ENCODE results near the gene GRID1. TPM values are rescaled to one million over a fixed set of nuclear protein-coding genes. Genes with fewer than 3 reads are reported as not detected.
A peak's percentile ranks its signal among the peaks of the same experiment; 100 is the strongest.

GRID1 gene
- total and polyA plus RNA-seq, 7 experiments from 2014 or later = not detected

- ATAC-seq = no peak
- ChIA-PET POLR2A (no interaction called here), CTCF (no interaction called here)
- Mint-ChIP-seq H3K9me3 (no peaks in the 10 kb centered on the region), H3K27ac (no peak overlapping the region), H3K4me1 (peaks cover 0 to 2% (median 0%) of the 10 kb centered on the region in 7 donors), H3K4me3 (no peak overlapping the region), H3K36me3 (no peaks in the 10 kb centered on the region), H3K27me3 (peaks cover 0 to 26% (median 10%) of the 10 kb centered on the region in 5 donors)
- H3K4me1 ChIP-seq (ENCODE audit: control insufficient read depth in 2 of 2, insufficient read depth in 2 of 2, low read length in 2 of 2) = no peaks in the 10 kb centered on the region
- H3K36me3 ChIP-seq (ENCODE audit: control insufficient read depth in 2 of 3, insufficient read depth in 3 of 3, low read length in 3 of 3) = no peaks in the 10 kb centered on the region
- no peak for DNase-seq
- H3K27me3 ChIP-seq (ENCODE audit: control insufficient read depth in 2 of 2, insufficient read depth in 2 of 2, low read length in 2 of 2) = no peaks in the 10 kb centered on the region
- H3K4me3 ChIP-seq (ENCODE audit: low read length) = no peak overlapping the region
- no peak overlapping the region for H3K27ac ChIP-seq (ENCODE audit: low read depth, low read length)
- intact Hi-C loops (cut with micrococcal nuclease) = no loop called here
- no peaks in the 10 kb centered on the region for H3K9me3 ChIP-seq (ENCODE audit: control insufficient read depth in 2 of 3, low read length in 3 of 3)
Observed at GRCh38 chr10:86292462-86293395, 73.9 kb downstream of the GRID1 start.

GRCh38 chr10:86291616-86292340 is 74.8 kb downstream of the GRID1 start:
- Mint-ChIP-seq H3K4me1 (peaks cover 0 to 2% (median 0%) of the 10 kb centered on the region in 7 donors), H3K27ac (no peak overlapping the region), H3K27me3 (peaks cover 0 to 30% (median 10%) of the 10 kb centered on the region in 5 donors), H3K36me3 (no peaks in the 10 kb centered on the region), H3K9me3 (no peaks in the 10 kb centered on the region), H3K4me3 (no peak overlapping the region)
- no peak for ATAC-seq
- ChIA-PET POLR2A (no interaction called here), CTCF (no interaction called here)
- H3K4me3 ChIP-seq (ENCODE audit: low read length) = no peak overlapping the region
- intact Hi-C loops (cut with micrococcal nuclease) = no loop called here
- no peaks in the 10 kb centered on the region for H3K9me3 ChIP-seq (ENCODE audit: control insufficient read depth in 2 of 3, low read length in 3 of 3)
- no peaks in the 10 kb centered on the region for H3K4me1 ChIP-seq (ENCODE audit: control insufficient read depth in 2 of 2, insufficient read depth in 2 of 2, low read length in 2 of 2)
- H3K27me3 ChIP-seq (ENCODE audit: control insufficient read depth in 2 of 2, insufficient read depth in 2 of 2, low read length in 2 of 2) = no peaks in the 10 kb centered on the region
- no peak overlapping the region for H3K27ac ChIP-seq (ENCODE audit: low read depth, low read length)
- DNase-seq = peak in 1 of 9 donors; percentile 11
- no peaks in the 10 kb centered on the region for H3K36me3 ChIP-seq (ENCODE audit: control insufficient read depth in 2 of 3, insufficient read depth in 3 of 3, low read length in 3 of 3)

GRCh38 chr10:86290933-86291615 is 75.5 kb downstream of the GRID1 start:
- Histone ChIP-seq H3K9me3 (ENCODE audit: control insufficient read depth in 2 of 3, low read length in 3 of 3) (no peaks in the 10 kb centered on the region), H3K27me3 (ENCODE audit: control insufficient read depth in 2 of 2, insufficient read depth in 2 of 2, low read length in 2 of 2) (no peaks in the 10 kb centered on the region), H3K4me1 (ENCODE audit: control insufficient read depth in 2 of 2, insufficient read depth in 2 of 2, low read length in 2 of 2) (no peaks in the 10 kb centered on the region), H3K36me3 (ENCODE audit: control insufficient read depth in 2 of 3, insufficient read depth in 3 of 3, low read length in 3 of 3) (no peaks in the 10 kb centered on the region), H3K27ac (ENCODE audit: low read depth, low read length) (no peak overlapping the region), H3K4me3 (ENCODE audit: low read length) (no peak overlapping the region)
- intact Hi-C loops (cut with micrococcal nuclease) = no loop called here
- DNase-seq (peak in 1 of 9 donors; percentile 16), ATAC-seq (no peak)
- POLR2A ChIA-PET = no interaction called here
- Mint-ChIP-seq H3K27ac (no peak overlapping the region), H3K4me1 (peaks cover 0 to 2% (median 0%) of the 10 kb centered on the region in 7 donors), H3K9me3 (no peaks in the 10 kb centered on the region), H3K27me3 (peaks cover 0 to 37% (median 10%) of the 10 kb centered on the region in 5 donors), H3K4me3 (no peak overlapping the region), H3K36me3 (no peaks in the 10 kb centered on the region)
- CTCF ChIA-PET = no interaction called here

GRCh38 chr10:86289577-86289868 is 77.1 kb downstream of the GRID1 start:
- no peak overlapping the region for H3K4me3 Mint-ChIP-seq
- POLR2A ChIA-PET = no interaction called here
- intact Hi-C loops (cut with micrococcal nuclease) = no loop called here
- H3K36me3 Mint-ChIP-seq = no peaks in the 10 kb centered on the region
- Histone ChIP-seq H3K27ac (ENCODE audit: low read depth, low read length) (no peak overlapping the region), H3K36me3 (ENCODE audit: control insufficient read depth in 2 of 3, insufficient read depth in 3 of 3, low read length in 3 of 3) (no peaks in the 10 kb centered on the region), H3K4me1 (ENCODE audit: control insufficient read depth in 2 of 2, insufficient read depth in 2 of 2, low read length in 2 of 2) (no peaks in the 10 kb centered on the region), H3K27me3 (ENCODE audit: control insufficient read depth in 2 of 2, insufficient read depth in 2 of 2, low read length in 2 of 2) (no peaks in the 10 kb centered on the region), H3K4me3 (ENCODE audit: low read length) (no peak overlapping the region), H3K9me3 (ENCODE audit: control insufficient read depth in 2 of 3, low read length in 3 of 3) (no peaks in the 10 kb centered on the region)
- H3K4me1 Mint-ChIP-seq = peaks cover 0 to 3% (median 0%) of the 10 kb centered on the region in 7 donors
- H3K27me3 Mint-ChIP-seq = peaks cover 0 to 32% (median 3%) of the 10 kb centered on the region in 5 donors
- CTCF ChIA-PET = no interaction called here
- no peak for ATAC-seq
- H3K9me3 Mint-ChIP-seq = no peaks in the 10 kb centered on the region
- peak overlapping the region in 1 of 9 donors; percentile 59 for H3K27ac Mint-ChIP-seq
- DNase-seq = no peak

- peaks cover 0 to 31% (median 3%) of the 10 kb centered on the region in 5 donors for H3K27me3 Mint-ChIP-seq
- H3K4me1 Mint-ChIP-seq = peaks cover 0 to 3% (median 0%) of the 10 kb centered on the region in 7 donors
- H3K9me3 Mint-ChIP-seq = no peaks in the 10 kb centered on the region
- Histone ChIP-seq H3K36me3 (ENCODE audit: control insufficient read depth in 2 of 3, insufficient read depth in 3 of 3, low read length in 3 of 3) (no peaks in the 10 kb centered on the region), H3K27ac (ENCODE audit: low read depth, low read length) (no peak overlapping the region), H3K4me1 (ENCODE audit: control insufficient read depth in 2 of 2, insufficient read depth in 2 of 2, low read length in 2 of 2) (no peaks in the 10 kb centered on the region), H3K9me3 (ENCODE audit: control insufficient read depth in 2 of 3, low read length in 3 of 3) (no peaks in the 10 kb centered on the region), H3K4me3 (ENCODE audit: low read length) (no peak overlapping the region), H3K27me3 (ENCODE audit: control insufficient read depth in 2 of 2, insufficient read depth in 2 of 2, low read length in 2 of 2) (no peaks in the 10 kb centered on the region)
- CTCF ChIA-PET = no interaction called here
- intact Hi-C loops (cut with micrococcal nuclease) = no loop called here
- POLR2A ChIA-PET = no interaction called here
- ATAC-seq = no peak
- H3K4me3 Mint-ChIP-seq = no peak overlapping the region
- no peak for DNase-seq
- H3K27ac Mint-ChIP-seq = no peak overlapping the region
- H3K36me3 Mint-ChIP-seq = no peaks in the 10 kb centered on the region
Observed at GRCh38 chr10:86288695-86289576, 77.7 kb downstream of the GRID1 start.

DNA sequence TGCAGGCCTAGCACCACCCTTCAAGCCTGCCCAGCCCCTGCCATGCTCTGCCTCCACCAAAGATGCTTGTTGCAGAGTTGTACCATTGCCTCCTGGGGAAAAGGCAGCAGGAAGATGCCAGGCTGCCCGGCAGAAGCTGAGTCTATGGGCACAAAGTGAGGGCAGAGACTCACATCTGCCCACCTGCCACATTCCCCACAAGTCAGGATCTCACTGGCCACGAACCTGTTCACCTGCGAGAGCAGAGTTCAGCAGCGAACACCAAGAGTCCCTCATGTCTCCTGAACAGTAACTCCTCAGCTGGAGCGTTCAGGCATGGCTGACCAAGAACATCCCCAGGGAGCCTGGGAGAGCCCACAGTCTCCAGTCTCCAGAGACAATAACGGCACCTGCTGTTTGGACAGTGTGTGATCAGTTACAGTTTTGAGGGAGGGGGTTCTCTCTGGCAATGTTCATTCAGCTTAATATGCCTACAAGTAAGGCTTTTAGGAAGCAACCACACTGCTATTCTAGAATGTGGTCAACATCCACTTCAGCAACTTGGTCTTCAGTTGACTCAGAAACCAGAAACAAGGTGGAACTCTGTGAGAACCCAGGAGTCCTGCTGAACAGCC is 78.5 kb downstream of the GRID1 start:
- Mint-ChIP-seq H3K27ac (no peak overlapping the region), H3K9me3 (peaks cover 0 to 4% (median 0%) of the 10 kb centered on the region in 11 donors), H3K4me3 (no peak overlapping the region), H3K27me3 (peaks cover 0 to 34% (median 7%) of the 10 kb centered on the region in 5 donors), H3K36me3 (no peaks in the 10 kb centered on the region), H3K4me1 (peaks cover 0 to 3% (median 0%) of the 10 kb centered on the region in 7 donors)
- ChIA-PET POLR2A (no interaction called here), CTCF (no interaction called here)
- DNase-seq (peak in 1 of 9 donors; percentile 17), ATAC-seq (no peak)
- Histone ChIP-seq H3K4me1 (ENCODE audit: control insufficient read depth in 2 of 2, insufficient read depth in 2 of 2, low read length in 2 of 2) (no peaks in the 10 kb centered on the region), H3K36me3 (ENCODE audit: control insufficient read depth in 2 of 3, insufficient read depth in 3 of 3, low read length in 3 of 3) (no peaks in the 10 kb centered on the region), H3K27ac (ENCODE audit: low read depth, low read length) (no peak overlapping the region), H3K9me3 (ENCODE audit: control insufficient read depth in 2 of 3, low read length in 3 of 3) (no peaks in the 10 kb centered on the region), H3K27me3 (ENCODE audit: control insufficient read depth in 2 of 2, insufficient read depth in 2 of 2, low read length in 2 of 2) (no peaks in the 10 kb centered on the region), H3K4me3 (ENCODE audit: low read length) (no peak overlapping the region)
- intact Hi-C loops (cut with micrococcal nuclease) = no loop called here
